SK-N-SH (cell line): ENCODE data around the gene DNAJC21. TPM values are rescaled to one million over a fixed set of nuclear protein-coding genes. Genes with fewer than 3 reads are reported as not detected.

Experiments
- CTCF ChIA-PET: fragments of 300-600, 350-600 bp; formaldehyde crosslinking; extraction: SDS; loops from one replicate; lab custom pipeline; 2021; lab: Yijun Ruan, JAX
- POLR2A ChIA-PET: fragments of 350-600 bp; sonication (Branson Sonifier 250); formaldehyde crosslinking; extraction: SDS; loops from one replicate; lab custom pipeline; 2020; ENCODE audit warnings: antibody characterized with exemption, inconsistent platforms; lab: Yijun Ruan, JAX
- DNase-seq: peaks from one replicate; pipeline ENCODE4 v3.0.0; 2012
- H2AFZ ChIP-seq: fragments of 200-600 bp; sonication (generic); 2 replicates; pipeline ENCODE4 v1.8.1; 2016; ENCODE audit warnings: antibody characterized with exemption, mild to moderate bottlenecking, low read depth
- H3F3A ChIP-seq: fragments of 200-600 bp; sonication (generic); replicated peaks from 2 replicates; pipeline ENCODE3; 2016; ENCODE audit warnings: antibody characterized with exemption, mild to moderate bottlenecking; ENCODE audit not compliant: insufficient read depth
- H3K27ac ChIP-seq, 2 experiments: fragments of 200-500 bp in 1 of 2; fragments of 200-600 bp in 1 of 2; sonication (Bioruptor generic) in 1 of 2; sonication (generic), shearing (Covaris generic) in 1 of 2; 2 replicates each; pipeline versions ENCODE4 v1.5.1 to v1.6.1; 2014 to 2016; ENCODE audit warnings: low read depth in 2 of 2, inconsistent platforms in 1 of 2, low read length in 1 of 2, mild to moderate bottlenecking in 1 of 2, mixed read lengths in 1 of 2
- H3K27me3 ChIP-seq: fragments of 200-600 bp; sonication (generic), shearing (Covaris generic); 2 replicates; pipeline ENCODE4 v1.6.1; 2016; ENCODE audit warnings: mixed run types; ENCODE audit not compliant: insufficient read depth
- H3K36me3 ChIP-seq, 2 experiments: fragments of 200-500 bp in 1 of 2; fragments of 200-600 bp in 1 of 2; sonication (Bioruptor generic) in 1 of 2; sonication (generic) in 1 of 2; replicated peaks in 1 of 2; 2 replicates each; pipeline versions ENCODE3 to v1.5.1; 2014 to 2016; ENCODE audit warnings: low read length in 1 of 2, mild to moderate bottlenecking in 1 of 2; ENCODE audit not compliant: insufficient read depth in 2 of 2, control insufficient read depth in 1 of 2
- H3K4me1 ChIP-seq, 2 experiments: fragments of 200-500 bp in 1 of 2; fragments of 200-600 bp in 1 of 2; sonication (Bioruptor generic) in 1 of 2; sonication (generic), shearing (Covaris generic) in 1 of 2; 2 replicates each; pipeline versions ENCODE4 v1.5.1 to v1.6.1; 2014 to 2016; ENCODE audit warnings: low read depth in 1 of 2, low read length in 1 of 2, mixed run types in 1 of 2; ENCODE audit not compliant: insufficient read depth in 2 of 2, control insufficient read depth in 1 of 2
- H3K4me2 ChIP-seq: fragments of 200-600 bp; sonication (generic), shearing (Covaris generic); 2 replicates; pipeline ENCODE4 v1.6.1; 2017; ENCODE audit warnings: mixed run types
- H3K4me3 ChIP-seq, 2 experiments: fragments of 200-500 bp in 1 of 2; fragments of 200-600 bp in 1 of 2; sonication (Bioruptor generic) in 1 of 2; sonication (generic), shearing (Covaris generic) in 1 of 2; 2 replicates each; pipeline versions ENCODE4 v1.5.1 to v1.8.1; 2014 to 2016; ENCODE audit warnings: low read depth in 2 of 2, inconsistent platforms in 1 of 2, low read length in 1 of 2, mild to moderate bottlenecking in 1 of 2, mixed read lengths in 1 of 2, moderate library complexity in 1 of 2
- H3K79me2 ChIP-seq: fragments of 200-600 bp; sonication (generic); 2 replicates; pipeline ENCODE4 v1.8.1; 2017; ENCODE audit warnings: mild to moderate bottlenecking; ENCODE audit not compliant: insufficient read depth
- H3K9ac ChIP-seq: fragments of 200-600 bp; sonication (generic); 2 replicates; pipeline ENCODE4 v1.6.1; 2017; ENCODE audit warnings: mixed run types
- H3K9me2 ChIP-seq: fragments of 200-600 bp; sonication (generic); 2 replicates; pipeline ENCODE4 v1.6.1; 2017; ENCODE audit warnings: mixed run types
- H3K9me3 ChIP-seq: fragments of 200-600 bp; sonication (generic); 2 replicates; pipeline ENCODE4 v1.6.1; 2017; ENCODE audit warnings: mixed run types, mild to moderate bottlenecking, moderate library complexity
- H4K20me1 ChIP-seq: fragments of 200-600 bp; sonication (generic); 2 replicates; pipeline ENCODE4 v1.6.1; 2017; ENCODE audit warnings: mild to moderate bottlenecking, mixed run types; ENCODE audit not compliant: insufficient read depth
- EP300 ChIP-seq, 2 experiments: IDR thresholded peaks; 2 replicates each; pipeline versions ENCODE4 v1.4.0 to v1.6.1; 2012; ENCODE audit warnings: borderline replicate concordance in 1 of 2, low read depth in 1 of 2, low read length in 1 of 2
- EZH2phosphoT487 ChIP-seq: fragments of 200-600 bp; sonication (generic); IDR thresholded peaks from 2 replicates; pipeline ENCODE4 v1.6.1; 2017; ENCODE audit warnings: low read depth, mixed run types, mild to moderate bottlenecking, antibody characterized with exemption, moderate library complexity, borderline replicate concordance
- GATA2 ChIP-seq: sonication (generic); formaldehyde crosslinking; IDR thresholded peaks from 2 replicates; pipeline ENCODE4 v1.5.0; 2020; ENCODE audit warnings: mild to moderate bottlenecking, missing genetic modification reagents
- TAF1 ChIP-seq: IDR thresholded peaks from 2 replicates; pipeline ENCODE4 v1.6.1; 2012; ENCODE audit warnings: low read depth, mild to moderate bottlenecking, low read length, moderate library complexity, borderline replicate concordance
- WGBS: methylation state at CpG from one replicate; pipeline ENCODE4 v1.1.6; 2017; ENCODE audit warnings: low lambda C conversion rate; 5-methylcytosine and 5-hydroxymethylcytosine counted together
- polyA plus RNA-seq, 3 experiments: library from polyadenylated mRNA; depleted of rRNA; stranded (reverse); fragments of >200 nt; gene quantifications; 2 replicates each; pipeline ENCODE4 v1.2.3, GENCODE V29; 2012
- TF ChIP-seq, protein P1 (sequence below): IDR thresholded peaks from 2 replicates; pipeline ENCODE4 v1.4.0; 2012; ENCODE audit warnings: low read depth, borderline replicate concordance
- TF ChIP-seq, protein P2 (sequence below): fragments of 150-350 bp; IDR thresholded peaks from 2 replicates; pipeline ENCODE4 v1.6.1; 2017; ENCODE audit warnings: antibody characterized with exemption, low read length, low read depth, borderline replicate concordance
- TF ChIP-seq, protein P3 (sequence below): IDR thresholded peaks from 2 replicates; pipeline ENCODE4 v1.6.1; 2012; ENCODE audit warnings: mild to moderate bottlenecking, low read depth, low read length, moderate library complexity
- TF ChIP-seq, protein P4 (sequence below): IDR thresholded peaks from 2 replicates; pipeline ENCODE4; 2012

The DNAJC21 gene
- polyA plus RNA-seq, 1 of the 3 experiments (the other 2 are of a cell fraction) = 8.8 TPM

DNA sequence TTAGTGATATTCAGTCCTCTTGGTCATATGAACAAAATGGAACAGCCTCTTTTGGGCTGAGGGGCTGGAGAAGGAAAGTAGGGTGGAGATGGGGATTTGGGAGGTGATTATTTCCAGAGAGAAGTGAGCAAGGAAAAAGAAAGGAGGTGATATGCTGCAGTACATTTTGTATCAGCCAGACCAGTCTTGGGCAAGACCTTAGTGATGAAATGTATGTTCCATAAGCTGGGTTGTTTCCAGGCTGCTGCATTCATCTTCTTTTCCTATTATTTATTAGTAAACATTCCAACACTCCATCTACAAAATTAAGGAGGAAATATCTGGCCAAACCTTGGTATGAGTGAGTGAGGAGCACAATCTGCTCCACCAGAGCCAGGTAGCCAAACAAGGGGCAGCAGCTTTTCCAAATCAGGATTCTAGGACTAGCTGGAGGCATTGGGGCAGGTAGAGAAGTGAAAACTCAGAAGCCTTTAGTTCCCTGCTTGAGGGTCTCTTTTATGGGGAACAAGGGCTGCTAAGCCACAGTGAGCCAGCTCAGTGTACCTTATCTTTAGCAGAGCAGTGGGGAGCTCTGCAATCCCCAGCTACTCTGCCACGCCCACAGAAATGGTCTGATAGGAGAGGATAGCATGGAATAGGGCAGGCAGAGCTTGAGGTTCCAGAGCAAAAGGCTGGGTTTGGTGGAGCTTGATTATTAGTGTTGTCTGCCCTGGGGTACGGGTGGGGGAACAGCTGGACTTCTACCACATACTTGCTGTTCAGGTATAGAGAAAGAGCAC is 33.5 kb upstream of the DNAJC21 start:
- no peak overlapping the region for H3K4me3 ChIP-seq
- H4K20me1 ChIP-seq = no peaks in the 10 kb centered on the region
- H3K9ac ChIP-seq = no peak overlapping the region
- 36% methylated on average over 1 of the region's 2 CpGs for WGBS
- H3K4me1 ChIP-seq = peaks cover 0 to 11% of the 10 kb centered on the region in 2 experiments; a peak in 3 of 4 replicates
- H3K27ac ChIP-seq = no peak overlapping the region
- H3K79me2 ChIP-seq = no peaks in the 10 kb centered on the region
- no peaks in the 10 kb centered on the region for H3K27me3 ChIP-seq
- TF ChIP-seq, protein P1, sequence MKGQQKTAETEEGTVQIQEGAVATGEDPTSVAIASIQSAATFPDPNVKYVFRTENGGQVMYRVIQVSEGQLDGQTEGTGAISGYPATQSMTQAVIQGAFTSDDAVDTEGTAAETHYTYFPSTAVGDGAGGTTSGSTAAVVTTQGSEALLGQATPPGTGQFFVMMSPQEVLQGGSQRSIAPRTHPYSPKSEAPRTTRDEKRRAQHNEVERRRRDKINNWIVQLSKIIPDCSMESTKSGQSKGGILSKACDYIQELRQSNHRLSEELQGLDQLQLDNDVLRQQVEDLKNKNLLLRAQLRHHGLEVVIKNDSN = no peak
- H3K9me3 ChIP-seq = no peaks in the 10 kb centered on the region
- DNase-seq = no peak
- peaks cover 11% of the 10 kb centered on the region for H3F3A ChIP-seq
- CTCF ChIA-PET = interaction anchor here (0.9 to 4.4 kb wide), 4 partner anchors 369 to 410 kb away, joined by 3 to 40 read pairs (median 6); no protein-coding TSS in a partner anchor
- POLR2A ChIA-PET = no interaction called here
- no peak overlapping the region for H2AFZ ChIP-seq
- H3K9me2 ChIP-seq = no peaks in the 10 kb centered on the region
- H3K4me2 ChIP-seq = no peak overlapping the region
- H3K36me3 ChIP-seq = no peaks in the 10 kb centered on the region

DNA sequence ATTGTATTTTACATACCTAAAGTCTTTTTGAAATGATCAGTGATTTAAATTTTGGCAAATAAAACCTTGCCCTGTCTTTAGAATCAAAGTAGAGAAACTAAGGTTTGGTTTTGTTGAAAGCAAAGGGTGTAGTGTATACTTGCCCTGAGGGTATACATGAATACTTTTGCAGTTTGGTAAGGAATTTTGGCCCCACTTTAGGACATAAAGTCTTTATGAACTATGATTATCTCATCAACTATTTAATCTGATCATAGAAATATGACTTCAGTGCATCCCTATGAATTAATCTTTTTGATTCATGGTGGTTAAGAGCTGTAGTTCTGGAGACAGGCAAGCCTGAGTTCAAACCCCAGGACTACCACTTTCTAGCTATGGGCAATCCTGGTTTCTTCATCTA is 31.7 kb upstream of the DNAJC21 start:
- Histone ChIP-seq H2AFZ (no peak overlapping the region), H3K27me3 (no peaks in the 10 kb centered on the region), H3K27ac (no peak overlapping the region), H3K4me2 (no peak overlapping the region), H3F3A (peaks cover 7% of the 10 kb centered on the region), H4K20me1 (no peaks in the 10 kb centered on the region), H3K9ac (no peak overlapping the region), H3K4me1 (0 out of 4 replicates have a peak, but pooled peaks cover 0 to 7% of the 10 kb centered on the region in 2 experiments), H3K9me3 (no peaks in the 10 kb centered on the region), H3K4me3 (no peak overlapping the region), H3K9me2 (no peaks in the 10 kb centered on the region), H3K79me2 (no peaks in the 10 kb centered on the region), H3K36me3 (no peaks in the 10 kb centered on the region)
- no peak for DNase-seq
- TF ChIP-seq, protein P2, sequence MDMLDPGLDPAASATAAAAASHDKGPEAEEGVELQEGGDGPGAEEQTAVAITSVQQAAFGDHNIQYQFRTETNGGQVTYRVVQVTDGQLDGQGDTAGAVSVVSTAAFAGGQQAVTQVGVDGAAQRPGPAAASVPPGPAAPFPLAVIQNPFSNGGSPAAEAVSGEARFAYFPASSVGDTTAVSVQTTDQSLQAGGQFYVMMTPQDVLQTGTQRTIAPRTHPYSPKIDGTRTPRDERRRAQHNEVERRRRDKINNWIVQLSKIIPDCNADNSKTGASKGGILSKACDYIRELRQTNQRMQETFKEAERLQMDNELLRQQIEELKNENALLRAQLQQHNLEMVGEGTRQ = no peak
- TF ChIP-seq, protein P3, sequence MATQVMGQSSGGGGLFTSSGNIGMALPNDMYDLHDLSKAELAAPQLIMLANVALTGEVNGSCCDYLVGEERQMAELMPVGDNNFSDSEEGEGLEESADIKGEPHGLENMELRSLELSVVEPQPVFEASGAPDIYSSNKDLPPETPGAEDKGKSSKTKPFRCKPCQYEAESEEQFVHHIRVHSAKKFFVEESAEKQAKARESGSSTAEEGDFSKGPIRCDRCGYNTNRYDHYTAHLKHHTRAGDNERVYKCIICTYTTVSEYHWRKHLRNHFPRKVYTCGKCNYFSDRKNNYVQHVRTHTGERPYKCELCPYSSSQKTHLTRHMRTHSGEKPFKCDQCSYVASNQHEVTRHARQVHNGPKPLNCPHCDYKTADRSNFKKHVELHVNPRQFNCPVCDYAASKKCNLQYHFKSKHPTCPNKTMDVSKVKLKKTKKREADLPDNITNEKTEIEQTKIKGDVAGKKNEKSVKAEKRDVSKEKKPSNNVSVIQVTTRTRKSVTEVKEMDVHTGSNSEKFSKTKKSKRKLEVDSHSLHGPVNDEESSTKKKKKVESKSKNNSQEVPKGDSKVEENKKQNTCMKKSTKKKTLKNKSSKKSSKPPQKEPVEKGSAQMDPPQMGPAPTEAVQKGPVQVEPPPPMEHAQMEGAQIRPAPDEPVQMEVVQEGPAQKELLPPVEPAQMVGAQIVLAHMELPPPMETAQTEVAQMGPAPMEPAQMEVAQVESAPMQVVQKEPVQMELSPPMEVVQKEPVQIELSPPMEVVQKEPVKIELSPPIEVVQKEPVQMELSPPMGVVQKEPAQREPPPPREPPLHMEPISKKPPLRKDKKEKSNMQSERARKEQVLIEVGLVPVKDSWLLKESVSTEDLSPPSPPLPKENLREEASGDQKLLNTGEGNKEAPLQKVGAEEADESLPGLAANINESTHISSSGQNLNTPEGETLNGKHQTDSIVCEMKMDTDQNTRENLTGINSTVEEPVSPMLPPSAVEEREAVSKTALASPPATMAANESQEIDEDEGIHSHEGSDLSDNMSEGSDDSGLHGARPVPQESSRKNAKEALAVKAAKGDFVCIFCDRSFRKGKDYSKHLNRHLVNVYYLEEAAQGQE = no peak
- TF ChIP-seq EZH2phosphoT487 (no peak), GATA2 (CRISPR knock-in tag) (no peak), TAF1 (no peak), EP300 (IDR thresholded peaks at IDR 0.05; ENCODE audit: borderline replicate concordance in 1 of 2, low read depth in 1 of 2, low read length in 1 of 2) (no peak)
- TF ChIP-seq, protein P4, sequence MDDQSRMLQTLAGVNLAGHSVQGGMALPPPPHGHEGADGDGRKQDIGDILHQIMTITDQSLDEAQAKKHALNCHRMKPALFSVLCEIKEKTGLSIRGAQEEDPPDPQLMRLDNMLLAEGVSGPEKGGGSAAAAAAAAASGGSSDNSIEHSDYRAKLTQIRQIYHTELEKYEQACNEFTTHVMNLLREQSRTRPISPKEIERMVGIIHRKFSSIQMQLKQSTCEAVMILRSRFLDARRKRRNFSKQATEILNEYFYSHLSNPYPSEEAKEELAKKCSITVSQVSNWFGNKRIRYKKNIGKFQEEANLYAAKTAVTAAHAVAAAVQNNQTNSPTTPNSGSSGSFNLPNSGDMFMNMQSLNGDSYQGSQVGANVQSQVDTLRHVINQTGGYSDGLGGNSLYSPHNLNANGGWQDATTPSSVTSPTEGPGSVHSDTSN = peak; percentile 38; the same call in 1 of the 2 replicates
- ChIA-PET CTCF (interaction anchor here (0.7 to 4.4 kb wide), 32 partner anchors 9 to 1075 kb away, joined by 3 to 87 read pairs (median 6); partner anchors contain the start of gene DNAJC21), POLR2A (no interaction called here)
